Measurements from ENCODE around the gene NPAT.

NPAT gene

GRCh38 chr11:108222574-108223347, at the start of gene NPAT, which contains the start of gene ATM:
NPAT (minus strand) TSS chr11:108222638; CDS start chr11:108222536, 102 bp downstream.
ATM (plus strand) TSS chr11:108223067; CDS start chr11:108227625, 4,558 bp downstream.
- DNase-seq (ENCODE audit: low spot score) = peak; percentile 89

- no peak for DNase-seq (ENCODE audit: low spot score)
Measured at GRCh38 chr11:108269583-108269982, 47.1 kb upstream of the NPAT start.

GRCh38 chr11:108253176-108253575, 30.7 kb upstream of the NPAT start:
- no peak for DNase-seq (ENCODE audit: low spot score)

GRCh38 chr11:108246885-108247284, 24.4 kb upstream of the NPAT start:
- no peak for DNase-seq (ENCODE audit: low spot score)

- no peak for DNase-seq (ENCODE audit: low spot score)
Measured at GRCh38 chr11:108246308-108246707, 23.9 kb upstream of the NPAT start.

GRCh38 chr11:108242422-108242821, 20.0 kb upstream of the NPAT start:
- no peak for DNase-seq (ENCODE audit: low spot score)

GRCh38 chr11:108241330-108242037, 19.0 kb upstream of the NPAT start:
- DNase-seq (ENCODE audit: low spot score) = no peak

- DNase-seq (ENCODE audit: low spot score) = no peak
Measured at GRCh38 chr11:108239076-108239475, 16.6 kb upstream of the NPAT start.

GRCh38 chr11:108237058-108237481, 14.6 kb upstream of the NPAT start:
- no peak for DNase-seq (ENCODE audit: low spot score)

- DNase-seq (ENCODE audit: low spot score) = no peak
Measured at GRCh38 chr11:108235633-108236032, 13.2 kb upstream of the NPAT start.

GRCh38 chr11:108235192-108235591, 12.8 kb upstream of the NPAT start:
- DNase-seq (ENCODE audit: low spot score) = no peak

GRCh38 chr11:108233277-108233945, 11.0 kb upstream of the NPAT start:
- DNase-seq (ENCODE audit: low spot score) = no peak

GRCh38 chr11:108228251-108228650, 5.8 kb upstream of the NPAT start:
- DNase-seq (ENCODE audit: low spot score) = no peak

GRCh38 chr11:108226036-108226435, 3.6 kb upstream of the NPAT start:
- no peak for DNase-seq (ENCODE audit: low spot score)

GRCh38 chr11:108224911-108225786, 2.7 kb upstream of the NPAT start:
- DNase-seq (ENCODE audit: low spot score) = no peak

GRCh38 chr11:108224366-108224765, 1.9 kb upstream of the NPAT start:
- no peak for DNase-seq (ENCODE audit: low spot score)

- DNase-seq (ENCODE audit: low spot score) = no peak
Measured at GRCh38 chr11:108223348-108224149, 1.1 kb upstream of the NPAT start.

GRCh38 chr11:108221911-108222573, 396 bp downstream of the NPAT start:
- no peak for DNase-seq (ENCODE audit: low spot score)

- no peak for DNase-seq (ENCODE audit: low spot score)
Measured at GRCh38 chr11:108221371-108221770, 1.1 kb downstream of the NPAT start.

GRCh38 chr11:108220721-108221336, 1.6 kb downstream of the NPAT start:
- DNase-seq (ENCODE audit: low spot score) = no peak

All from COLO829 (cell line).